Activated CD4-positive, CD25-positive, alpha-beta regulatory T cell treated with anti-CD3 and anti-CD28 coated beads, Interleukin-2, amount 50 U/mL, for 24 hours (primary cell): ENCODE measurements around the gene SLC6A15.

ENCODE experiments used
- ATAC-seq, 2 donors: fragments of 150-1000 bp; cut with Tn5 transposase; one replicate each; pipeline ENCODE4 v1.10.0; 2021; ENCODE audit warnings: mild to moderate bottlenecking in 1 of 2, moderate library complexity in 1 of 2

SLC6A15 gene

DNA sequence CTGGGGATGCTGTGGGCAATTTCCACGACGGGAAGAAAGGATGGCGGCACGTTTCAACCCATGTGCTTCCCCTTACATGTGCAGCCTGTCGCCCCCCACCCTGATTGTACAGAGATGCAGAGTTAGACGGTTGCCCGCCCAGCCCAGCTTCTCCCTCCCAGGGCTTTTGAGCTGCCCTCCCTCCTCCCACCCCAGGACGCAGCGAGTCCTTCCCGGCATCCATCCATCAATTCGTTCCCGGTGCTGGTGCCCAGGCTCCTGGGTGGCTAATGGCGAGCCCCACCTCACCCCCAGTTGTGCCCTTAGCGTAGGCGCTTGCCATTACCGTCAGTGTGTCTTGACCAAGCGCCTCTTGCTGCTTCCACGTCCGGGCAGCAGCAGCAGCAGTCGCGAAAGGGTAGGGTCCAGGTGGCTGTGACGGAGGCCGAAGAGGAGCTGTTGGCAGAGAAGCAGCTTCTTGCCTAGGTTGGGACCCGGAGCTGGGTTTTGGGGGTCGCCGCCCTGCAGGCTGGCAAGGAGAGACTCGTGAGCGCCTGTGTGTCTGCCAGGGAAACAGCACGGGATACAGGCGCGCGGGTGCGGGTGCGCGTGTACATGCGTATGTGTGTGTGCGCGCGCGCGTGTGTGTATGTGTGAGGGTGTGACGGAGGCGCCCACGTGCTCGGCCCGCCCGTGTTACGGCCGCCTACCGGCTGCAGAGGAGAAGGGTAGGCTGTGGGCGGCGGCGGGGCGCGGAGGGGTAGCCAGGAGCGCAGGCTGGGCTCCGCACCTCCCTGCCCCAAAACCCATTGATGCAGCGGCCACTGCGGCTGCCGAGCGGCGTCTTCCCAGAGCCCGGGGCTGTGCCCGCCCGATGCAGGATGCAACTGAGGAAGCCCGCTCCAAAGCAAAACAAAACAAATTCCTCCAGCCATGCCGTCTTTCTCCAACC is at the start of gene SLC6A15:
Gene SLC6A15 (minus strand): TSS at position 602 of the 931 bp plus-strand sequence. CDS start 20,679 bp downstream, outside the sequence.
- ATAC-seq: peak in 1 of 2 donors; percentile 22

DNA sequence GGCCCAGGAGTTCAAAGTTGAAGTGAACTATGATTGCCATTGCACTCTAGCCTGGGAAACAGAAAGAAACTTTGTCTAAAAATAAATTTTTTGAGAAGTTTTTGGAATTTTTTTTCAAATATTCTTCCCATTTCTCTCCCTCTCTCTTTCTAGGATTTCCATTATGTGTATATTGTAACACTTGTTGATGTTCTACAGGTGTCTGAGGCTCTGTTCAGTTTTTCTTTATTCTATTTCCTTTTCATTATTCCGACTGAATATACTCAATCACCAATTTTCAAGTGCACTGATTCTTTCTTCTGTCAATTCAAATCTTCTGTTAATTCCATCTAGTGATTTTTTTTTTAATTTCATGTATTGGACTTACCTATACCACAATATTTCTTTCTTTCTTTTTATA is 48.3 kb upstream of the SLC6A15 start:
- no peak for ATAC-seq

DNA sequence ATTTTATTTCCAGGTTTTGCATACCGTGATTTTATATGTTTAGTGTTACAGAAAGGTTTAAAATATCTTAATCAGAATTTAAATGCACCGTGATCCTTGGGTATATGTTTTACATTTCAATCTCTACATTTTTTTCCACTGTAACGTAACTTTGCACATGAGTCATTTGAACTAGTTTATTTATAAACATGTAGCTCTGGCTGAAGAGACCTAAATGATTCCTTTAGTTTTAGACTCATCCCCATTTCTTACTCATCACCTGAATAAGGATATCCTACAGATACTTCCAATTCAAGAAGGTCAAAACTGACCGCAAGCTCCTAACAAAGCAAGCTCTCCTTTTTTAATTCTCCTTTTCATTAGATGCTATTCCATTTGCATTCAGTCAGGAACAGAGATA is 42.7 kb upstream of the SLC6A15 start:
- ATAC-seq: no peak

DNA sequence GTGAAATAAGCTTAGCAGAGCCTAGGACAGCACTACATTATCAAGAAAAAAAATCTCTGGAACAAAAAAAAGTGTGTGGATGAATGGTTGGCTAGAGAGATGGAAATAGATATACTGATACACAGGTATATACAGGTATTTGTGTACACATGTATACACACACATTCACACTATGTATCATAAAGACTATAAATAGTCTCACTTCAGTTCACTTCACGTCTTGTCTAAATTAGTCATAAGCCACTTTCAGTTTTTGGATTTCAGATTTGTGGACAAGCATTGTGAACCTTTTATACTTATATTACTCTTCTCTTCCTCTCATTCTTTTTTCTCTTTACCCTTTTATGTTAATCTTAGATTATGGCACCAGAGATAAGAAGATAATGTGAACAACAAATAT is 41.8 kb upstream of the SLC6A15 start:
- ATAC-seq: no peak

DNA sequence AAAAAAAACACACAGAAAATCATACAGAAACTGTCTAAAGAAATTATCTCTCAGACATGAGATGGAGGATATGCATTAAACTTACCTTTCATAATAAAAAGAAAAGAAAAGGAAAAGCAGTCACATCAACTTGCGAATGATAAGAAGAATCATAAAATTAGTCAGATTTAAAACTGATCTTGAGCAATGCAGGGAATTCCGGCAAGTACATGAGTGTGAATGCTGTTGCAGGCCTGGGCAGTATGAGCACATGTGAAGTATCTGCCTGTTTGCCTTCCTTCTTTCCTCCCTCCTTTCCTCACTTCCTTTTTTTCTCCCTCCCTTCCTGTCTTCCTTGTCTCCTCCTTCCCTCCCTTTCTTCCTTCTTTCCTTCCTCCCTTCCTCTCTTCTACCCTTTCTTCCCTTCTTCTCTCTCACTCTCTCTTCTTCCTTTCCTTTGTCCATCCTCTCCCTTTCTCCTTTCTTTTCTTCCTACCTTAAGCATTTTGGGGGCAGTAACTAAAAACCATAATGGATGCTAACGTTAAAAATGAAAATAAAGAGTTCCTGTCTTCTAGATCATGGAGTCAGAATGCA is 38.5 kb upstream of the SLC6A15 start:
- ATAC-seq: no peak

DNA sequence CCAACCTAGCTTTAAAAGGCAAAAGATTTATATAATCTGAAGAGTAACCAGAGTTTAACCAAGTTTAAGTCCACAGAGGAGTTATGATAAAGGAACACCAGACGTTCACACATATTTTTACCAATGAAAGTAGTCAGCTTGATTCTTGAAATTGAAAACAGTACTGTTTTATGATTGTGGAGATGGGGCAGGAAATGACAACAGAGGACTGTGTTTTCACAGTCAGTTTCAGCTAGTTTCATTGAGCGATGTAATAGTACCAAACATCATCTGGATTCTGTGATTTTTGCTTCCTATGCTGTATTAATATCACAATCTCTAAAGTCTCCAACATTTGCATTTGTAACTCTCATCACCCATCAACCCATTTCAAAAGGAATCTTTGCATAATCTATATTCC is 34.2 kb upstream of the SLC6A15 start:
- ATAC-seq: no peak

DNA sequence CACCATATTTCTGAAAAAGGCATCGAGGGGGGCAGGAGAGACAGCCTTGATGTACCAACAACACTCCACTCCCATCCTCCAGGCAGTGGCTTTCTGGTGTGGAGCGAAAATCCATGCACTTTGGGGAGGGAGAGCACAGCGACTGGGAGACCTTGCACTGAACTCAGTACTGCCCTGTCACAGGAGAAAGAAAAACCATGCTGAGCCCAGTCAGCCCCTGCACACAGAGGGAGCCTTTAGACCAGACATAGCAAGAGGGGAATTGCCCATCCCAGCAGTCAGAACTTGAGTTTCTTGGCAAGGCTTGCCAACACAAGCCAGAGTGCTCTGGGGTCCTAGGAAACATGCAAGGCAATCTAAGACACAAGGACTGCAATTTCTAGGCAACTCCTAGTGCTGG is 24.8 kb upstream of the SLC6A15 start:
- no peak for ATAC-seq

DNA sequence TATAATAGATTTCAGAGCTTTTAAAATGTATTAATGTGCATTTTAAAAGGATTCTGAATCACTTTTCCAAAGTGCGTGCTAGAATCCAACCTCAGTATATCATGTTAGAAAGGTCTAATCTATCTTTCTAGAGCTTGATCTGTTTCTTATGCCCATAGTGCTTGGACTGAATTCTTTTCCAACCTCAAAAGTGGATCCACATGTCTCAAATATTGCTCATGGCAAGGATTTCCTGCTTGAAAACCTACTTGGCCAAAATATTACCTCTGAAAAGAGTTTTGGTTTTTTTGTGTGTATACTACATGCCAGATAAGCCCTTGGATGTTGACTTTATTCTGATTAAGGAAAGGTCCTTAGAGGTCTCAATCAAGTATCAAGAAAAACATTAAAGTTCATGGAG is 16.9 kb upstream of the SLC6A15 start:
- no peak for ATAC-seq

DNA sequence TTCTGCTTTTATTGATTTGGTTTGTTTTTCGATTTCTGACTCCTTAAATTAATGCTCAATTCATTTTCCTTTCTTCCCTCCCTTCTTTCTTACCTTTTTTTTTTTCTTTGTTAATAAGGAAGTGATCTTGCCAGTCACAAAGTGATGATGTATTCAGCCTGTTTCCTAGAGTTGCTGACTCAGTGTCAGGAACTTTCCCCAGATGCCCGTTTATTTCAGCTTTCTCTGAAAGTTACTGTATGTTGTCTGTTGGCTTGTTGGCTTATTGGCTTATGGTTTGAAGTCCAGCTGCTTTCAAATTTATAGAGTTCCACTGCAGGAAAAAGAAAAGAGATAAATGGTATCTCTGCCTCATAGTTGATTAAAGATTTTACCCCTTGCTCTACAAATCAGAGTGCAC is 12.4 kb upstream of the SLC6A15 start:
- ATAC-seq: no peak

DNA sequence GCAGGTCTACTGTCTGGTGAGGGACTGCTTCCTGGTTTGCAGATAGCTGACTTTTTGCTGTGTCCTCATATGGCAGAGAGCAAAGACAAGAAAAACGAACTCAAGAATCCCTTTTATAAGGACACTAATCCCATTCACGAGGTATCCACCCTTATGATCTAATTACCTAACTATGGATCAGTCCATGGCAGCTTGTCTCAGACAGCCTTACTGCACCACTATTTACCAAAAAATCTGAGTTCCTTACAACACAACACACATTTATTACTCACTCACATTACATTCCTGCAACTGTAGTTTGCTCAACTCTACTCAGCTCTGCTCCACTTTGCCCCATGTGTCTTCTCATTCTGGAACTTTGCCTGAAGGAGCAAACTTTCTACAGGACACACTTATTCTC is 10.1 kb upstream of the SLC6A15 start:
- ATAC-seq: no peak

DNA sequence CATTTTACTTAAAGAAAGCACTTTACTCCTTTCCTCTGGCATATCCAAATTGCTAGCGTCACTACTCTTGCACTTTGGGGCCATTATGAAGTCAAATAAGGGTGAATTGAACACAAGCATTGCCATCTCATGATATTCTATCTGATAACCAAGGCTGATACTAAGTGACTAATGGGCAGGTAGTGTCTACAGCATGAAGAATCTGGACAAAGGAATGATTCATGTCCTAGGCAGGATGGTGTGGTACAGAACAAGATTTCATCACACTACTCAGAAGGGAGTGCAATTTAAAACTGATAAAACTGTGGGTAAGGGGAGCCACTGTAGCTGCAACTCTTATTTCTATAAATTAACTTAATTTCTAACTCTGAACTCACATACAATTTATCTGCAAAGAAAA is 7.7 kb upstream of the SLC6A15 start:
- ATAC-seq: no peak

DNA sequence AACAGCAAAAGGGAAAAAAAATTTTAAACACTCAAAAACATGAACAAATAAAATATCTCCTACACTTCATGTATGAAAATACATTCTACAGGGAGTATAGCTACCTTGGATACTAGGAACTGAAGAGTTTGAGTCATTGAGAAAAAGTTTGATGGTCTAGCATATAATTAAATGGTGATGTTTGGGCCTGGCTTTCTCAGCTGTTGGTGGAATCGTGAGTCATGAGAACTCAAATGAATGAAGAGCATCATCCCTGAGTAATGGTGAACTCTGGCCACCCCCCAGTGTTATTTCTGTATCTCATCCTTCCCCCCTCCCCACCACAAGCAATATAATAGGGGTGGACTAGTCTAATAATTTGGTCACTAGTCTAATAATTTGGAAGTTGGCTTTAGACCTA is 6.7 kb upstream of the SLC6A15 start:
- no peak for ATAC-seq

DNA sequence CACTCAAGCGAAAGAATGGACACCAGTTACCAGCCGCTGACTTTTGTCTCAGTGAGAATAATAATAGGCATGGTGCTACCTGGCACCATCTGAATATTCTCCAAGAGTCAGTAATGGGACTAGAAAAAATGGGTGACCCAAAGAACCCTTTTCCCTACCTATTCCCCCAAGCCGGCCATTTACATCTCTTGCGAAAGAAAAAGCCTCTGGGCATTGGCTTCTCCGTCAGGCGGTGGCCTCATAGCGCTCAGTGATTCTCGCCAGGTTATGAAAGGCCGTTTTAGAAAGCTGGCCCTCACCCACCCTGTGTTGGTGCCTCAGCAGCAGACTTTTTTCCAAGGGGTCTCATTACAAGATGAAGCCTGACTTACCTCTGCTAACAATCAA is 523 bp upstream of the SLC6A15 start:
- ATAC-seq: no peak

DNA sequence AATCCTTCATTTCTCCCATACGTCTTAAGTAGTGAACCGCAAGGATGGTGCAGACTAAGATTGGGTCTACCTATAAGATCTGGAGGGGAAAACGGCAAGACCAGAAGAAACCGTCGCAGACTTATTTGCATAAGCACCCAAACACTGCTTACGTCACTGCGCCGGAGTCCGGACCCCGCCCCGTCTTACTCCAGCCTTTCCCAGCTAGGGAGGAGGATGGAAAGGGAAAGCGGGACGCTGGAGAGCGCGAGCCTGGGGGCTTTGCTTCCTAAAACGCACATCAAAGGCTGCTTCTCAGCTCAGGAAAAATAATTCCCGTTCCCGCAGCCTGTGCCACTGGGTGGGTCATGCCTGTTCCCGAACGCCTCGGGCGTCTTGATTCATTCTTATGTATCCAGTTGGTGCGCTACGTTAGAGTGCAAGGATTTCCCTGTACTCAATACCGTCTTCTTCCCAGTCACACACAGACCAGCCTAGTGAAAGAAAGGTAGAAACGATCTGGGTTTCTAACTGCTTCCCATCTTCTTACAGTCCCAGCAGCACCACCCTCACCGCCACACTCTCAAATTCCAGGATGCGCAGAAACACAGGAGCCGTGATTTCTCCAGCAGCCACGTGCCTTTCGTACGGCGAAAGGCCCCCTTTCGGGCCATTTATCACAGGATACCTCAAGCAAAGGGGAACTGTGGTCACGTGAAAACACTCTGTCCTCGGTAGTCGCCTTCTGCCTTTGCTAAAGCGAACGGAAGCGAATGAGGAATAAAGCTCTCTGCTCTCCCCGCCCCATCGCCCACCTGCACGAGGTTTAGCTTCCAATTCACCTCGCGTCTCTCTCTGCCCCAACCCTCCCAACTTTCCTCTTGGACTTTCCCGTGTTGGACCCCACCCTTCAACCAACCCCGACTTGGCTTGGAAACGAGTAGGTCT is 1.1 kb downstream of the SLC6A15 start:
- ATAC-seq: peak in 1 of 2 donors; percentile 31

DNA sequence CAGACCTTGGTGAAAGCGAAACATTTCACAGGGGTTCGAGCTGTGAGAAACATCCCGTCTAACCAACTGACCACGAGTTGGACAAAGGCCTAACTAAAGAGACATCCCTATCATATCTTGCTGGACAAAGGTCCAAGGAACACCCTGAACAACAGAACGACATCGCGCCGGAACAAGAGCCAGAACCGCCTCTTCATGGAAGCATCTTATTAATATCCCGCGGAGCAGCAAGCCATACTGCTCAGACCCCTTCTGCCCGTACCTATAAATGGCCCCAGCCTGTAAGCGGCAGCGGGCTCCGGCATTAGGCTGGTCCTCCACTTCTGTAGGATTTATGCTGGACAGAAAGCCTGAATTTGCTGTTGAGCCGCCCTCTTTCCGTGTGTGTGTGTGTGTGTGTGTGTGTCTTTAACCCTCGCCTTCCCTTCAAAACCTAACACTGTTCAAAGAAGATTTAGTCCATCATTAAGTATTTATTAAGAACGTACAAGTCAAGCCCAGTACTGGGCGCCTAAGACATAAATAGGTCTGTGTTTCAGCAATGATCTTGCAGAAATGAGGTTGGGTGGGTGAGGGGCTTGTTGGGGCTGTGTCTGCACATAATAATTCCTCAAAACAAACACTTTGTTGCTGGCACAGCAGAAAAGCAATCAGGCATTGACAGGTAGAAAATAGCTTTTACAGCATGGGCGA is 1.9 kb downstream of the SLC6A15 start:
- ATAC-seq: no peak

DNA sequence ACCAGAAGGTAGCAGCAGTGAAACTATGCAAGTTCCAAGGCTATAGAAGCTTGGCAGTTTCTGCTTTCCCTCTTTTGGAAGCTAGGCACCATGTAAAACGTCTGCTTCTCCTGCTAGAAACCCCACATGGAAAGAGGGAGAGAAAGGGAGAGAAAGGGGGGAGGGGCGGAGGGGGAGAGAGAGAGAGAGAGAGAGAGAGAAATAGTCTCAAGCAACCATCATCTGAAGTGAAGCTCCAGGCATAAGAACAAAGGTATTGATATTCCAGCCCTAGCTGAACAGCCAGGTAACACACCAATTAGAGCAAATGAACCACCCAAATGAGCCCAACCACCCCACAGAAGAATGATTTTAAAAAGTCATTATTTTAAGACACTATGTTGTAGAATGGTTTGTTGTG is 8.5 kb downstream of the SLC6A15 start:
- no peak for ATAC-seq

DNA sequence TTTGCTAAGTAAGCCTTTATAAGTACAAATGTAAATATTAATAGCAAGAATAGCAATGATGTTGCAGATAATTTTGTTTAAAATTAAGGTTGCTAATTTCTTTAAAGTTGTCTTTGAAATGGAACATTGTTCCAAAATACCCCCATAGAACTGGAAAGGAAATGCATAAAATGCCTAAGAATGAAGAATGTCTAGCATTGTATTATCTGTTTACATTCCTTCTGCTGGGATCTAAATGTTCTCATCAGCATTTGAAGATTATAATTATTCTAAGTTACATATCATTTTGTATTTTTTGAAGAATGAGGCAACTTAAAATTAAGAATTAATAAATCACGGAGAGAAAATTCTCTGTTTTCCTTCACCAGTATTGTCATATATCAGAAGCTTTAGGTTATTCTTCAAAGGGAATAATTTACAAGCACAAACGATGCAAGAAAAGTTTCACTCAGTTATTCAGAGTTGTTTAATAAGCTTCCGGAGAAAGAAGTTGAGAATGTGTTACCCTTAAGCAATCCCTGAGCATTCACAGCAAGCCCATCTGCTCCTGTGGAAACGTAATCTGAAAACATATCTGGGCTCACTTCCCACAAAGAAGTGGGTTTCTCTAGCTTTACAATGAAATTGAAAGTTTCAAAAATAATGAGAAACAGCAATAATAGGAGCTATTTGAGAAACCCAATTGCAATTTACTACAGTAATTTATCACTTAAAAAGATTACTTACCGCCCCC is 21.3 kb downstream of the SLC6A15 start:
- ATAC-seq: no peak

DNA sequence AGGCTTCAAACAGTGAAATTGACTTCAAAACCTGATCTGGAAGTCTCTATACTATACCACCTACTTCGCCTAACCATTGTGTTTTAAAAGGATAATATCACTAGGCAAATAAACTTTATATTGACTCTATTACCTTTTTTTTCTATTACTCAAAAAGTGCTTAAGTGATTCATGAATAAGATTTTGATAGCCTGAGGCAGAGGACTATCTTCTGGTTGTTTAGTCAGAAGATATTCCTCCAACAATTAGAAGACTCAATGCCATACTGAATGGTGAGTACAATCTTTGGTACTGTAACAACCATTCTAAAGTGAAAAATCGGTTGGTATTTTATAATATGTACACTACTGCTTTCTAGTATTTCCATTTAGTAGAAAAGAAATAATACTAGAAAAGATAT is 22.8 kb downstream of the SLC6A15 start:
- no peak for ATAC-seq

DNA sequence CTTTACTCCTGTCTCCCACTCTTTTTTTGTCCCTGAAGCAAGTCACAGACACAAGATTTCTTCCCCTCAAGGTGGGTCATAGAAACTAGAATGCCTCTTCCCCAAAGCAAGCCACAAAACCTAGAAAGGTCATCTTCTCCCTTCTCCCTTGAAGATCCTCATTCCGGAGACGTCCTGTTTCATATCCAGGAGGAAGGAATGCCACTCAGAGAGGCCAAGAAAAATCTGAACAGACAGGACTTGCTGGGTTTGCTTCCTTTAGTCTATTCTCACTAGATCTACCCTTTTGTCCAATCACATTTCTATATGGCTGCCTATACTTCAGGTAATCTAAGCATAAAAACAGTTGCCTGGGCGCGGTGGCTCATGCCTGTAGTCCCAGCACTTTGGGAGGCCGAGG is 23.7 kb downstream of the SLC6A15 start:
- no peak for ATAC-seq

DNA sequence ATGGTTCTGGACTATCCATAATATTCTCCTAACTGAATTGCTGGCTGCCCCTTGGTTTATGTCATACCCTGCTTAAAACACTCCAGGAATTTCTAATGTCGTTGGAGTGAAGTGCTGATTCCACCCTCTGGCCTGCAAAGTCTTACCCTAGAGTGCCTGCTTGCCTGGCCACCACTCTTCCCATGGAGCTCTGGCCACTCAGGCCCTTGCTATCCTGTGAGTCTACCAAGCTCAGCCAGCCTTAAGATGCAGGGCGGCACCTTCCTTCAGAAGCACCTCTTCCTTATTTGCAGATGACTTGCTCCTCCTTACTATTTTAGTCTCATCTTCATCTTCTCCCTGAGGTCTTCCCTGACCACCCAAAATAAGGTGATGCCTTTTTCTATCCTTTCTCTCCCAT is 35.3 kb downstream of the SLC6A15 start:
- peak in 1 of 2 donors; percentile 13 for ATAC-seq

DNA sequence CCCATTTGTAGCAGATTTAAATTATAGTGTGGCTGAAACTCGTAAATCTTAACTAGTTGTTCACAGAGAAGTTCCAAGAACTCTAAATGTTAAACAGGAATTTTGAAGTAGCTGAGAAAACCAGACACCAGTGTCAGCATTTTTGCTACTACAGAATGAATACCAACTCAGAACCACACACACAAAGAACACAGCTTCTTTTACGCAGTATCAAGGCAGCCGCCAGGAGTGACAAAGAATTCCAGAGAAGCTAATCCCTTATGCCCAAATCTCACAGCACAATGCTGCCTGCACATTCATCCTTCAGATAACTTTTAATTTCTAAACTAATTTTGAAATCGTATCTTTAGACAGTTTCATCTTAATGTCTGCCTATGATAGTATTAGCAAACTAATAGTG is 37.4 kb downstream of the SLC6A15 start:
- no peak for ATAC-seq

DNA sequence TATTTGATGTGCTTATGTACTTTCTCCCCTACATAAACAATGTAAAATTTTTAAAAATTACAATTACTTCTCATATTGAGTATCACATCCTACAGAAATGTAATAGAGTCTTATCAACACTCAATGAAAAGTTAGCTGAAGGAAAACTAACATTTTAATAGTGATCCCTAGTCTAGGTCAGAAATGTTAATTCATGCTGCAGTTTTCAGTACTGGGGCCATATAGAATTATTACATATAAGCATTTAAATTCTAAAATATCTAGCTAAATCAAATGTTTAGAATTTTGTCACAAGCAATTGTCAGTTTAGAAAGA is 37.8 kb downstream of the SLC6A15 start:
- ATAC-seq: no peak
